GM19099 (cell line): ENCODE results near the gene UGT3A2.

Experiments used
- POLR2A ChIP-seq: IDR thresholded peaks from 3 replicates; pipeline ENCODE4 v1.6.1; 2011; ENCODE audit warnings: low read depth; ENCODE audit not compliant: insufficient read length; ENCODE audit errors: extremely low read depth

UGT3A2 gene

DNA sequence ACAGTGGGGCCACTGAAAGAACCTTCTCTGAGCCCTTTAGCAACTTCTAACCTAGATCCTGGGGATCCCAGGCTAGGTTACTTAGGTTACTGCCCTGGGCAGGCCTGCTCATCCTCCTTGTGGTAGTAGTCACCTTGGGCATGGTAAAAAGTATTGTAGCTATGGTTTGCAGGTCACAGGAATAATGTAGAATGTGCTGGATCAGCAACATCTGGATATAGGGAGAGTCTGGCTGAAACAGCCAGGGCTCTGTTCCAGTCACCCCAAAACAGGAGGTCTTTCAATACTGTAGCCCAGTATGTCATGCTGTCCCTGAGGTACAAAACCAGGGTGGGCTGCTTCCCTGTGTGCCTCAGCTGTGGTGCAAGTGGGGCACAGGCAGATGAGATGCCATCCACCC, 33.6 kb downstream of the UGT3A2 start:
- no peak for TF ChIP-seq POLR2A

GRCh38 chr5:36031223-36031622, 35.5 kb downstream of the UGT3A2 start:
- no peak for TF ChIP-seq POLR2A

GRCh38 chr5:36029914-36030313, 36.8 kb downstream of the UGT3A2 start:
- no peak for TF ChIP-seq POLR2A

GRCh38 chr5:36028816-36029465, 37.7 kb downstream of the UGT3A2 start:
- TF ChIP-seq POLR2A, result no peak

DNA sequence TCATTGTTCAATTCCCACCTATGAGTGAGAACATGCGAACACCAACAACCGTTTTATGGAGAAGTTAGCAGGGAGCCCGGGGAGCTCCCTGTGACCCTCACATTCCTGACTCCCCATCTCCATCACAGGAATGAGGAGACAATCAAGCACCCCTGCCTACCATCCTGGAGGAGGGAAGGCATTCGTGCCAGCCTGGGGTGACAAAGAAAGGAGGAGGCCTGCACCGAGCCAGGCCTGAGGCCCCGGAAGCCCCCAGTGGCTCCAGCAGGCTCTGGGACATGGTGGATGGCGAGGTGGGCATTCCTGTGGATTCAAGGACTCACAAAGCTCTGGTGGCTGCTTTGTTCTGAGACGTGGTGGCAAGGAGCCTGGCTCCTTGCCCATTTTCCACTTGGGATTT, 39.0 kb downstream of the UGT3A2 start:
- no peak for TF ChIP-seq POLR2A

GRCh38 chr5:36026706-36027465, 39.8 kb downstream of the UGT3A2 start:
- no peak for TF ChIP-seq POLR2A

GRCh38 chr5:36017622-36018021, 49.1 kb downstream of the UGT3A2 start:
- no peak for TF ChIP-seq POLR2A

DNA sequence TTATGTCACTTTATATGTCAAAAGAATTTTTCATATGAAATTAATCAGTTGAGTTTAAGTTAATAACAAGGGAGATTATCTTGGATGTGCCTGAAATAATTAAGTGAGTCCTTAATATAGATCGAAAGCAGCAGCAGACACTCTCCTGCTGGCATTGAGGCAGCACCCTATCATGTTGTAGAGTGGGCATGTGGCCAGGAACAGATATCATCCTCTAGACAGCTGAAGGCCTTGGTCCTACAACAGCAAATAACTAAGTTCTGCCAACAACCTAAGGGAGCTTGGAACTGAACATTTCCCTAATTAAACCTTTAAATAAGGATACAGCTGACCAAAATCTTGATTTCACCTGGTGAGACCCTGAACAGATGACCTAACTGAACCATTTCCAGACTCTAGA, 49.7 kb downstream of the UGT3A2 start:
- TF ChIP-seq POLR2A, result no peak

GRCh38 chr5:36013182-36013581, 53.5 kb downstream of the UGT3A2 start:
- no peak for TF ChIP-seq POLR2A

GRCh38 chr5:36009698-36010097, 57.0 kb downstream of the UGT3A2 start:
- no peak for TF ChIP-seq POLR2A

- TF ChIP-seq POLR2A, result no peak
Observed at GRCh38 chr5:36007366-36007765, 59.3 kb downstream of the UGT3A2 start.

DNA sequence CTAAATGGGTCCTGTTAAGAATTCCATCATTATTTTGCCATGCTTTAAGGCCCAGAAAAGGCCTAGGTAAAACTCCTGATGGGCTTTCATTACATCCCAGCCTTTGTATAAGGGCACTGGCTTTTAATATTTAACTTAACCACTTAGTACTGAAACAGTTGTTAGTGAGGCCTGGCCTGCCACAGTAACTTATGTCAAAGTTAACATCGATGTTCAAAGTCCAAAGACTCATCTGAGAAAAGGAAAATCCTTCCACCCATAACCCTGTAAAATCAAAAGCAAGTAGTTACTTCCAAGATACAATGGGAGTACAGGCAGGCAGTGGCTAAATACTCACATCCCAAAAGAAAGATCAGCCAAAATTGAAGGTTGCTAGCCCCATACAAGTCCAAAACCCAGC, 60.5 kb downstream of the UGT3A2 start:
- TF ChIP-seq POLR2A, result no peak

DNA sequence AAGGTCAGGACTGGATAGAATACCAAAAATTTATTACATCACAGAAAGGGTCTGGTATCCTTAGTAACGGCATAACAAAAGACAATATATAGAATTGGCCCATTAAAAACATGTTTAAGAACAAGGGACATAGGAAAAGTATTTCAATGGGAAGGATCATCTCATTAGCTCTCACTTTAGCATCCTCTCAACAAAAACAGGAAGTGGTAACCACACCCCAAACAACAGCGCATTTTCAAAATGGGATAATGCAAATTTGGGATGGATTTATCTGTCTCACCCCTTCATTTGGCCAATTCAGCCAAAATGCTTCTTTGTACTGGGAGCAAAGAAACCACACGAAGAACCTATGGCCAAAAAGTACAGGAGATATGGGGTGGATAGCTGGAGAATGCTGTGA, 65.7 kb downstream of the UGT3A2 start:
- no peak for TF ChIP-seq POLR2A

- TF ChIP-seq POLR2A, result no peak
Observed at GRCh38 chr5:35999547-35999946, 67.1 kb downstream of the UGT3A2 start.

DNA sequence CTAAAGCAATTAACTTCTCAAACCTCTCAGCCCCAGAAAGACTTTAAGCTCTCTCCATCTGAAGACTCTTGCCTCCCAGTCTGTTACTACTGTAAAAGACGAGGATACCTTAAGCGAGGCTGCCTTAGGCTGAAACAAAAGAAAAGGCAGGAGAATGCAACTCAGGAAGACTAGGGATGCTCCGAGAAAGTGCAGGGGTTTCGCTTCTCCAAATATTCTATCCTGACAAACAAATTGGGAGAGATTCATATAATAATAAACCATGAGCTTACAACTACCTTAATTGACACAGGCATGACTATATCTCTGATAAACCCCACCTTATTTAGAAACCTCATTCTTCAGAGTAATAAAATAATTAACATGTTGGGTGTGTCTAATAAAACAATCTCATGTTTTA, 70.6 kb downstream of the UGT3A2 start:
- no peak for TF ChIP-seq POLR2A

DNA sequence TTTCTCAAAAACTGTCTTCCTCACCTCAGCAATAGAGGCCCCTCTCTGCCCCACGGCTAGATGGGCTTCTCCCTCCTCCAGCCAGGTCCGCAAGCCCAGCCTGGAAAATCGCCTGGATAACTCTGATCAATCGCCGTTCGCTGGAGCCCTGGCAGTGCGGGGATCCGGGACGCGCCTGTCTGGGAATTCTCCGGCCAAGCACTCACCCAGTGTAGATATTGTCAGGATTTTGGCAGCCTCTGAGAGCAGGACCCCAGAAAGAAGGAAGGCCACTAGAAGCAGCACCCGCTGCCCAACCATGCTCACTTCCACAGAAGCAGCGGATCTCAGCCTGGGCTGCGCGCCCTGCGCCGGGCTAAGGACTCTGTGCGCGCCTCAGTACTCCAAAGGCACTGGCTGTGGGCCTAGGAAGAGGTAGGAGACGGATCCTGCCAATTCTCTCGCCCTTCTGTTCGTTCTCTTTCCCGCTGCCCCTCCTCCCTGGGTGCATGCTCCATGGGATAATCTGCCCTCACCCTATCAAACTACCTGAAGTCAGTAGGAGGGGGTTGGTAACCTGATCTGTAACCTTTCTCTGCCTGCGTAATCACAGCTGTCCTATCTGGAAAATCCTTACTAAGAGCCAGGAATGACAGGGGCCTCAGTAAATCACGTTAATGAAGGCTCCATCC, 75.6 kb downstream of the UGT3A2 start, which contains the start of gene UGT3A1:
UGT3A1 (minus strand) TSS at position 450 of the 671 bp plus-strand sequence; CDS start at position 300, 150 bp downstream.
- TF ChIP-seq POLR2A, result no peak

DNA sequence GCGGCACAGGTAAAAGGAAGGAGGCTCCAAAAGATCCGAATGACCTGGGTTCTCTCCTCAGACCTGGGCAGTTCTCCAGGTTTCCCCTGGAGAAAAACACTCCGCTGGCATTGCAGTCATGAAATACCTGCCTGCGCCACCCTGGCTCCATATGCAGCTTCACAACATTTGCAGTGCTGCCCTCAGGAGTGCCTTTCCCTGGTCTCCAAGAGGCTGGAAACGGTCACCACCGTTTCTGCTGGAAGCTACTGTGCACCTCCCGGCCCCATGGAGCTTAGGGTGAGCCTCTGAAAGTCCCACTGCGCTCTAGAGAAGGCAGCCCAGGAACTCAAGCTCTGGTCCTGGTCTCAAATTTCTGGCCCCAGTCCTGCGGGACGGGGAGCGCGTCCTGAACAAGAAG, 76.2 kb downstream of the UGT3A2 start:
- TF ChIP-seq POLR2A, result no peak

DNA sequence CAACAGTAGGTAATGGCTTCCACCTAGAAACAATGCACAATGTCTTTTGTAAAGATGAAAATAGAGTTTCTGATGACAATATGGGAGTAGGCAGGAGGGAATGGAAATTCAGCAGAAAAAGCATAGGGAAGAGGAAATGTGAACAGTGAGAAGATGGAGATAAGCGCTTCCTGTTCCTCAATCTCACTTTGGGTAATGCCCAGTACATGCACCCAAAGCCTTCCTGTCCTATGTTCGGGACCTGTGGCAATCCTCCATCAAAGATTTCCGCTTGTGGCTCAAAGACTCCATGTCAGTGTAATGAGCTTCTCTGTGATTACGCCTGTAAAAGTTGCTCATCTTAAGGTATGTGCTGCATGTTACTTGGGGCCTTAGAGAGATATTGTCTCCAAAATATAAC, 78.2 kb downstream of the UGT3A2 start:
- TF ChIP-seq POLR2A, result no peak
